GM23338 (cell line): ENCODE results near the gene FILIP1L.

Experiments
- CREB1 ChIP-seq: fragments of 250-450 bp; sonication (Bioruptor Pico); IDR thresholded peaks from 2 replicates; pipeline ENCODE4 v1.5.0; 2020; ENCODE audit warnings: low read depth, mild to moderate bottlenecking, moderate library complexity
- CTCF ChIP-seq, 2 experiments: fragments of 200-600 bp in 1 of 2; sonication (generic) in 1 of 2; conservative IDR thresholded peaks; 2 replicates each; pipeline versions ENCODE4 v1.5.1 to v1.6.1; 2016 to 2017; ENCODE audit warnings: antibody characterized with exemption in 2 of 2, low read depth in 2 of 2, mild to moderate bottlenecking in 2 of 2, moderate library complexity in 1 of 2
- ETS1 ChIP-seq: IDR thresholded peaks from 2 replicates; pipeline ENCODE4 v1.6.1; 2016; ENCODE audit warnings: antibody characterized with exemption
- EZH2 ChIP-seq: fragments of 200-600 bp; sonication (generic); IDR thresholded peaks from one replicate; pipeline ENCODE4 v1.8.0; 2017; ENCODE audit warnings: antibody characterized with exemption, mild to moderate bottlenecking, low read depth; ENCODE audit not compliant: unreplicated experiment
- EZH2phosphoT487 ChIP-seq: fragments of 200-600 bp; sonication (generic); IDR thresholded peaks from one replicate; pipeline ENCODE4 v1.8.1; 2018; ENCODE audit warnings: antibody characterized with exemption; ENCODE audit not compliant: unreplicated experiment
- JUNB ChIP-seq: IDR thresholded peaks from one replicate; pipeline ENCODE4 v1.6.1; 2016; ENCODE audit warnings: antibody characterized with exemption; ENCODE audit not compliant: unreplicated experiment
- NANOG ChIP-seq: IDR thresholded peaks from 2 replicates; pipeline ENCODE4 v1.6.1; 2016; ENCODE audit warnings: antibody characterized with exemption, borderline replicate concordance
- POLR2AphosphoS5 ChIP-seq: IDR thresholded peaks from 2 replicates; pipeline ENCODE4 v1.6.1; 2016; ENCODE audit warnings: antibody characterized with exemption, low read depth
- REST ChIP-seq: IDR thresholded peaks from one replicate; pipeline ENCODE4 v1.6.1; 2018; ENCODE audit warnings: antibody characterized with exemption; ENCODE audit not compliant: unreplicated experiment
- STAT1 ChIP-seq: IDR thresholded peaks from one replicate; pipeline ENCODE4 v1.6.1; 2016; ENCODE audit warnings: antibody characterized with exemption; ENCODE audit not compliant: unreplicated experiment
- ZNF114 ChIP-seq: fragments of 250-450 bp; sonication (Bioruptor Pico); IDR thresholded peaks from 2 replicates; pipeline ENCODE4 v1.5.0; 2020; ENCODE audit warnings: mild to moderate bottlenecking, moderate library complexity
- ZNF331 ChIP-seq: fragments of 250-450 bp; sonication (Bioruptor Pico); IDR thresholded peaks from 2 replicates; pipeline ENCODE4 v1.5.0; 2020; ENCODE audit warnings: low read depth, mild to moderate bottlenecking, moderate library complexity
- ZNF462 ChIP-seq: fragments of 250-450 bp; sonication (Bioruptor Pico); IDR thresholded peaks from 2 replicates; pipeline ENCODE4 v1.5.0; 2020; ENCODE audit warnings: mild to moderate bottlenecking, moderate library complexity

GRCh38 chr3:100093831-100094230 lies 20.5 kb downstream of the FILIP1L start:
- no peak for TF ChIP-seq CTCF (conservative IDR thresholded peaks at IDR 0.05; ENCODE audit: low read depth in 2 of 2)
- no peak for TF ChIP-seq EZH2
- TF ChIP-seq POLR2AphosphoS5 = no peak
- TF ChIP-seq STAT1 = no peak
- no peak for TF ChIP-seq REST
- TF ChIP-seq EZH2phosphoT487 = no peak
- TF ChIP-seq CREB1 (CRISPR knock-in tag) = no peak
- no peak for TF ChIP-seq JUNB
- TF ChIP-seq ZNF331 = no peak
- no peak for TF ChIP-seq NANOG
- TF ChIP-seq ETS1 = no peak
- no peak for TF ChIP-seq ZNF462
- TF ChIP-seq ZNF114 (CRISPR knock-in tag) = no peak
